ENCODE data around the gene PYY. TPM values are rescaled to one million over a fixed set of nuclear protein-coding genes. Genes with fewer than 3 reads are reported as not detected.

PYY gene
- total RNA-seq, 2 donors from 2014 or later = not detected

GRCh38 chr17:43951750-43952149 lies 2.0 kb downstream of the PYY start:
- DNase-seq = no peak
- Histone ChIP-seq H3K4me3 (no peak overlapping the region), H3K4me1 (peaks cover 11% of the 10 kb centered on the region), H3K36me3 (replicated peaks in 1 of 2; ENCODE audit: insufficient read depth in 1 of 2, low read depth in 2 of 2) (no peaks in the 10 kb centered on the region), H3K27ac (no peak overlapping the region), H3K27me3 (peaks cover 0 to 19% of the 10 kb centered on the region in 2 donors), H3K9me3 (no peaks in the 10 kb centered on the region)
- intact Hi-C loops (cut with DNase I) = no loop called here
- ATAC-seq = no peak
- WGBS, 2 donors = 50 to 68% methylated on average over 4 of the region's 4 CpGs
- TF ChIP-seq CTCF (IDR thresholded peaks at IDR 0.05) = no peak
- no peak for TF ChIP-seq POLR2A (IDR thresholded peaks at IDR 0.05)

GRCh38 chr17:43950554-43950953 lies 3.2 kb downstream of the PYY start:
- Histone ChIP-seq H3K4me1 (peaks cover 11% of the 10 kb centered on the region), H3K4me3 (no peak overlapping the region), H3K36me3 (replicated peaks in 1 of 2; ENCODE audit: insufficient read depth in 1 of 2, low read depth in 2 of 2) (no peaks in the 10 kb centered on the region), H3K27ac (no peak overlapping the region), H3K27me3 (peaks cover 0 to 19% of the 10 kb centered on the region in 2 donors), H3K9me3 (no peaks in the 10 kb centered on the region)
- no peak for TF ChIP-seq POLR2A (IDR thresholded peaks at IDR 0.05)
- no peak for TF ChIP-seq CTCF (IDR thresholded peaks at IDR 0.05)
- intact Hi-C loops (cut with DNase I) = no loop called here
- WGBS, 2 donors = 58 to 65% methylated on average over 2 of the region's 2 CpGs
- DNase-seq (no peak), ATAC-seq (no peak)

- no peak for DNase-seq
- Histone ChIP-seq H3K27me3 (peaks cover 0 to 19% of the 10 kb centered on the region in 2 donors), H3K27ac (no peak overlapping the region), H3K4me1 (peaks cover 11% of the 10 kb centered on the region), H3K4me3 (no peak overlapping the region), H3K9me3 (no peaks in the 10 kb centered on the region), H3K36me3 (replicated peaks in 1 of 2; ENCODE audit: insufficient read depth in 1 of 2, low read depth in 2 of 2) (no peaks in the 10 kb centered on the region)
- ATAC-seq = no peak
- intact Hi-C loops (cut with DNase I) = no loop called here
- TF ChIP-seq POLR2A (IDR thresholded peaks at IDR 0.05) = no peak
- no peak for TF ChIP-seq CTCF (IDR thresholded peaks at IDR 0.05)
- 58 to 67% methylated on average over 3 to 4 of the region's 4 CpGs for WGBS, 2 donors
Observed at GRCh38 chr17:43949781-43950180, 4.0 kb downstream of the PYY start.

GRCh38 chr17:43946781-43947180 lies 7.0 kb downstream of the PYY start:
- H3K4me3 ChIP-seq = no peak overlapping the region
- ATAC-seq (no peak), DNase-seq (no peak)
- 21 to 64% methylated on average over 4 of the region's 4 CpGs for WGBS, 2 donors
- no peaks in the 10 kb centered on the region for H3K36me3 ChIP-seq (replicated peaks in 1 of 2; ENCODE audit: insufficient read depth in 1 of 2, low read depth in 2 of 2)
- peaks cover 0 to 4% of the 10 kb centered on the region in 2 donors for H3K27me3 ChIP-seq
- H3K4me1 ChIP-seq = no peaks in the 10 kb centered on the region
- no peaks in the 10 kb centered on the region for H3K9me3 ChIP-seq
- intact Hi-C loops (cut with DNase I) = no loop called here
- no peak overlapping the region for H3K27ac ChIP-seq
- TF ChIP-seq POLR2A (IDR thresholded peaks at IDR 0.05) = no peak
- no peak for TF ChIP-seq CTCF (IDR thresholded peaks at IDR 0.05)

GRCh38 chr17:43945074-43945829 lies 8.5 kb downstream of the PYY start:
- H3K4me3 ChIP-seq = no peak overlapping the region
- H3K36me3 ChIP-seq (replicated peaks in 1 of 2; ENCODE audit: insufficient read depth in 1 of 2, low read depth in 2 of 2) = no peaks in the 10 kb centered on the region
- H3K27me3 ChIP-seq = no peaks in the 10 kb centered on the region
- no peaks in the 10 kb centered on the region for H3K9me3 ChIP-seq
- intact Hi-C loops (cut with DNase I) = no loop called here
- ATAC-seq (no peak), DNase-seq (no peak)
- no peaks in the 10 kb centered on the region for H3K4me1 ChIP-seq
- 72 to 75% methylated on average over 12 of the region's 12 CpGs for WGBS, 2 donors
- H3K27ac ChIP-seq = no peak overlapping the region
- TF ChIP-seq POLR2A (IDR thresholded peaks at IDR 0.05) (no peak), CTCF (IDR thresholded peaks at IDR 0.05) (no peak)
